22Rv1 (cell line): Measurements from ENCODE around the gene GALNT17.

Source experiments
- H3K27ac ChIP-seq: fragments of 450-650 bp; 2 replicates; pipeline ENCODE4 v1.5.1; 2017
- CTCF ChIP-seq: fragments of 450-650 bp; IDR thresholded peaks from 2 replicates; pipeline ENCODE4 v1.5.1; 2017; ENCODE audit warnings: mild to moderate bottlenecking
- ZFX ChIP-seq: fragments of 450-650 bp; IDR thresholded peaks from 2 replicates; pipeline ENCODE4 v1.6.1; 2017; ENCODE audit warnings: antibody characterized with exemption, borderline replicate concordance

GALNT17 gene

GRCh38 chr7:71165708-71166107 lies 33.8 kb downstream of the GALNT17 start:
- no peak overlapping the region for H3K27ac ChIP-seq
- TF ChIP-seq CTCF (peak; percentile 32; the same call in 1 of the 2 replicates), ZFX (no peak)

- no peak overlapping the region for H3K27ac ChIP-seq
- no peak for TF ChIP-seq ZFX
- no peak for TF ChIP-seq CTCF
Observed at GRCh38 chr7:71171476-71171875, 39.5 kb downstream of the GALNT17 start.

- TF ChIP-seq CTCF (no peak), ZFX (no peak)
- H3K27ac ChIP-seq = no peak overlapping the region
Observed at GRCh38 chr7:71173955-71174354, 42.0 kb downstream of the GALNT17 start.

GRCh38 chr7:71182438-71182935 lies 50.5 kb downstream of the GALNT17 start:
- H3K27ac ChIP-seq = no peak overlapping the region
- no peak for TF ChIP-seq ZFX
- TF ChIP-seq CTCF = no peak

GRCh38 chr7:71184136-71184535 lies 52.2 kb downstream of the GALNT17 start:
- H3K27ac ChIP-seq = no peak overlapping the region
- TF ChIP-seq ZFX = no peak
- no peak for TF ChIP-seq CTCF

- TF ChIP-seq CTCF = no peak
- no peak for TF ChIP-seq ZFX
- H3K27ac ChIP-seq = no peak overlapping the region
Observed at GRCh38 chr7:71184609-71185008, 52.7 kb downstream of the GALNT17 start.

- TF ChIP-seq CTCF (no peak), ZFX (no peak)
- H3K27ac ChIP-seq = no peak overlapping the region
Observed at GRCh38 chr7:71186535-71187057, 54.7 kb downstream of the GALNT17 start.
